Ureter (tissue), 1 donor: Measurements from ENCODE around the gene IKZF4. TPM values are rescaled to one million over a fixed set of nuclear protein-coding genes. Genes with fewer than 3 reads are reported as not detected.
A peak's percentile ranks its signal among the peaks of the same experiment; 100 is the strongest.

Source experiments
- DNase-seq: peaks from one replicate; pipeline ENCODE4 v3.0.0-alpha.2; 2020; ENCODE audit warnings: low spot score
- total RNA-seq: library from RNA; stranded (reverse); gene quantifications from one replicate; pipeline ENCODE4 v1.2.4, GENCODE V29; 2023
- donor health status: DM: yes; HTN: yes; CAD: no.

IKZF4 gene
- total RNA-seq, 1 donor from 2014 or later, result 14.6 TPM

- DNase-seq, result no peak
These were observed 62.1 kb downstream of the IKZF4 start for GRCh38 chr12:56082967-56083366.

- no peak for DNase-seq
These were observed 64.2 kb downstream of the IKZF4 start for GRCh38 chr12:56084958-56085543.

GRCh38 chr12:56086096-56086495 is 65.3 kb downstream of the IKZF4 start:
- peak; percentile 81 for DNase-seq

- DNase-seq, result no peak
These were observed 65.8 kb downstream of the IKZF4 start for GRCh38 chr12:56086608-56087007.

GRCh38 chr12:56087220-56087619 is 66.4 kb downstream of the IKZF4 start:
- DNase-seq, result peak; percentile 78

Other genes with a start within 250 kb of the IKZF4 start
- 61.9 TPM for gene SARNP, start 203.3 kb upstream of the IKZF4 start, total RNA-seq
- 88.4 TPM for gene ORMDL2, start 203.0 kb upstream of the IKZF4 start, total RNA-seq
- gene DNAJC14, start 191.5 kb upstream of the IKZF4 start, total RNA-seq, result 33.0 TPM
- 17.7 TPM for gene MMP19, start 178.1 kb upstream of the IKZF4 start, total RNA-seq
- gene PYM1, start 93.1 kb upstream of the IKZF4 start, total RNA-seq, result 40.9 TPM
- gene DGKA, start 89.9 kb upstream of the IKZF4 start, total RNA-seq, result 155 TPM
- 5.8 TPM for gene PMEL, start 55.0 kb upstream of the IKZF4 start, total RNA-seq
- gene CDK2, start 54.2 kb upstream of the IKZF4 start, total RNA-seq, result 23.2 TPM
- 139 TPM for gene RAB5B, start 47.0 kb upstream of the IKZF4 start, total RNA-seq
- gene SUOX, start 23.8 kb upstream of the IKZF4 start, total RNA-seq, result 58.5 TPM
- 57.0 TPM for gene RPS26, start 20.9 kb downstream of the IKZF4 start, total RNA-seq
- 129 TPM for gene ERBB3, start 59.1 kb downstream of the IKZF4 start, total RNA-seq
- 139 TPM for gene PA2G4, start 83.5 kb downstream of the IKZF4 start, total RNA-seq
- gene RPL41, start 95.6 kb downstream of the IKZF4 start, total RNA-seq, result 5,339 TPM
- gene ZC3H10, start 97.2 kb downstream of the IKZF4 start, total RNA-seq, result 9.8 TPM
- 131 TPM for gene ESYT1, start 107.2 kb downstream of the IKZF4 start, total RNA-seq
- gene MYL6B, start 131.5 kb downstream of the IKZF4 start, total RNA-seq, result 37.8 TPM
- 1,884 TPM for gene MYL6, start 137.3 kb downstream of the IKZF4 start, total RNA-seq
- 142 TPM for gene SMARCC2, start 168.4 kb downstream of the IKZF4 start, total RNA-seq
- 48.8 TPM for gene RNF41, start 200.9 kb downstream of the IKZF4 start, total RNA-seq
- 27.9 TPM for gene NABP2, start 203.3 kb downstream of the IKZF4 start, total RNA-seq
- 0.57 TPM for gene SLC39A5, start 209.0 kb downstream of the IKZF4 start, total RNA-seq
- gene ANKRD52, start 237.3 kb downstream of the IKZF4 start, total RNA-seq, result 43.9 TPM
- gene COQ10A, start 245.9 kb downstream of the IKZF4 start, total RNA-seq, result 7.6 TPM